ENCODE data around the gene RPS6KA2. TPM values are rescaled to one million over a fixed set of nuclear protein-coding genes. Genes with fewer than 3 reads are reported as not detected.
A peak's percentile ranks its signal among the peaks of the same experiment; 100 is the strongest.

RPS6KA2 gene
- total RNA-seq, 3 donors from 2014 or later, result 23.7 to 124 (median 56.4) TPM

DNA sequence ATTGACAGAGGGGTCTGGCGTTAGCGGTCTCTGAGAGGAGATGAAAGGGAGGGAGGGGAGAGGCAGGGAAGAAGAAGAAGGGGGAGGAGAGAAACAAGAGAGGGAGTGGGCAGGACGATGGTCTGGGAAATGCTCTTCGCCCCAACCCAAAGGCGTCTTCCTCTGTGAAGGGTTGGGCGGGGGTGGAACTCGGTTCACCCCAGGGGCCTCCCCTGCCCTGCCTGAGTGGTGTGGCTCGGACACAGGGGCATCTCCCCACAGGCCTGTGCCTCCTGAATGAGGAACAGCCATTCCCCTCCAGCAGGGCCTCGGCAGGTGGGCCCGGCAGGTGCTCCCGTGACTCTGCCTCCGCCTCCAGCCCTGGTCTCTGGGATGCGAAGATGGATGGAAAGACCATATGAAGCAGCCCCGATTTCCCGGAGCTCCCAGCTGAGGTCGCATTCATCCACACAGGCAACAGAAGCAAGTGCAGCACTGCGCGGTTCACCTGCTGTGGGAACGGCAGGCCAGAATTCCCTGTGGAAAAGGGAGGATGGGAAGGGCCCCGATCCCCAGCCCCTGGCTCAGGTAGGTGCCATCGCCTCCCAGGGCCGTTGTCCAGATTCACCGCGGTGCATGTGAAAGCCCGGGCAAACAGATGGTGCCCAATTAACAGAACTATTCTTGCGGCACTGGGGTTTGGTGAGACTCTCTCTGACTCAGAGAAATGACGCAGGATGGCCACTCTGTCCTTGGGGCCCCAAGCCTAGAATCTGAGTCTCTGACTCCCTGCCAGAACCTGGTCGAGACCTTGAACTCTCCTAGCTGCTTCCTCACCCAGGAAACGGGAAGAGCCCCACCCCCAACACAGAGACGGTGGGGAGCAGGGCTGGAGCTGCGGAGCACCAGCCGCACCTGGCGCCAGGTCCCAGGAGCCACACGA is 29.4 kb upstream of the RPS6KA2 start:
- H3K4me3 ChIP-seq, result no peak overlapping the region
- TF ChIP-seq, protein P1, sequence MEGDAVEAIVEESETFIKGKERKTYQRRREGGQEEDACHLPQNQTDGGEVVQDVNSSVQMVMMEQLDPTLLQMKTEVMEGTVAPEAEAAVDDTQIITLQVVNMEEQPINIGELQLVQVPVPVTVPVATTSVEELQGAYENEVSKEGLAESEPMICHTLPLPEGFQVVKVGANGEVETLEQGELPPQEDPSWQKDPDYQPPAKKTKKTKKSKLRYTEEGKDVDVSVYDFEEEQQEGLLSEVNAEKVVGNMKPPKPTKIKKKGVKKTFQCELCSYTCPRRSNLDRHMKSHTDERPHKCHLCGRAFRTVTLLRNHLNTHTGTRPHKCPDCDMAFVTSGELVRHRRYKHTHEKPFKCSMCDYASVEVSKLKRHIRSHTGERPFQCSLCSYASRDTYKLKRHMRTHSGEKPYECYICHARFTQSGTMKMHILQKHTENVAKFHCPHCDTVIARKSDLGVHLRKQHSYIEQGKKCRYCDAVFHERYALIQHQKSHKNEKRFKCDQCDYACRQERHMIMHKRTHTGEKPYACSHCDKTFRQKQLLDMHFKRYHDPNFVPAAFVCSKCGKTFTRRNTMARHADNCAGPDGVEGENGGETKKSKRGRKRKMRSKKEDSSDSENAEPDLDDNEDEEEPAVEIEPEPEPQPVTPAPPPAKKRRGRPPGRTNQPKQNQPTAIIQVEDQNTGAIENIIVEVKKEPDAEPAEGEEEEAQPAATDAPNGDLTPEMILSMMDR (IDR thresholded peaks at IDR 0.05), result no peak
- TF ChIP-seq POLR2A (IDR thresholded peaks at IDR 0.05), result no peak
- TF ChIP-seq POLR2AphosphoS5 (IDR thresholded peaks at IDR 0.05), result no peak

DNA sequence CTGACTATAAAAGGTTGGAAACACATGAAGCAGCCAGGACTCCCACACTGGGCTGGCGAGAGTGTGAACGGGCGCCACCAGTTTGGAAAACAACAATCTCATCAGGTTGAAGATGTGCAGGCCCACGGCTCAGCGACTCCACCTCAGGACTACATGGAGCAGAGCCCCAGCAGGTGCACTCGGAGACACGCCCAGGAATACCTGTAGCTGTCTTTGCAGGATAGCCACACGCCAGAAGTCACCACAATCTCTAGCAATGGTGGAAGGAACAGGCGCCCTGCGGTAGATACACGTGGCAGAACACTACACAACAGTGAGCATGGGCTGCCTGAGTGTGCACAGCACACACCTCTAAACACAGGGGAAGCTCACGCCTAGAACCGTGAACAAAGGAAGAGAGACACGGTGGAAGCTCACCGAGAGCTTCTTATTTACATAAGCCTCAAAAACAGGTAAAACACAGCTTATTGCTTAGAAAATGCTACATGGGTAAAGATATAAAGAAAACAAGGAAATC is 28.7 kb upstream of the RPS6KA2 start:
- Histone ChIP-seq H3K4me1 (no peaks in the 10 kb centered on the region), H3K36me3 (no peaks in the 10 kb centered on the region), H3K9me3 (no peaks in the 10 kb centered on the region), H3K27ac (no peak overlapping the region), H3K27me3 (peaks cover 0 to 8% of the 10 kb centered on the region in 2 donors), H3K4me3 (no peak overlapping the region)
- intact Hi-C loops (cut with DNase I; ENCODE audit: low total_unique reads), result no loop called here
- no peak for TF ChIP-seq POLR2A (IDR thresholded peaks at IDR 0.05)
- no peak for TF ChIP-seq POLR2AphosphoS5 (IDR thresholded peaks at IDR 0.05)
- TF ChIP-seq, protein P1 (IDR thresholded peaks at IDR 0.05), result no peak
- DNase-seq (ENCODE audit: low spot score in 2 of 2), result no peak

More for the DNA sequence above, 29.4 kb upstream of the RPS6KA2 start:
- DNase-seq (ENCODE audit: low spot score in 2 of 2), result no peak
- Histone ChIP-seq H3K27me3 (peaks cover 0 to 8% of the 10 kb centered on the region in 2 donors), H3K4me1 (no peaks in the 10 kb centered on the region), H3K27ac (no peak overlapping the region), H3K9me3 (no peaks in the 10 kb centered on the region), H3K36me3 (no peaks in the 10 kb centered on the region)
- intact Hi-C loops (cut with DNase I; ENCODE audit: low total_unique reads), result no loop called here

DNA sequence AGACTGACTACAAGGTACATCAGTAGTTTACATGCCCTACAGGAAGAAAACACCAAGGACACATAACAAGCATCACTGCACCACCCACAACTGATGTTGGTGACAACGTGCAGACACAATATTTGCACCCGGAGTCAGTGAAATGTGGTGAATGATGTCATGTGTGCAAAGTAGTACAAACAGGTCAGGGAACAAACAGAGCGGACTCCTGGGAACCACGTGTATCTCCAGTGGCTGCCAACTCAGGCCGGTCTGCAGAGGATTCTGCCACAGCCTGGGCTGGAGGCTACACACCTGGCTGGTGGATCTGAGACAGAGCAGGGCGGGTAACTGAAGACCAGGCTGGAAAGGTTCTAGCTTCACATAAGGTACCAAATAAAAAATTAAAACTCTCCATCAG is 28.2 kb upstream of the RPS6KA2 start:
- Histone ChIP-seq H3K4me3 (no peak overlapping the region), H3K27me3 (peaks cover 0 to 8% of the 10 kb centered on the region in 2 donors), H3K9me3 (no peaks in the 10 kb centered on the region), H3K36me3 (no peaks in the 10 kb centered on the region), H3K4me1 (no peaks in the 10 kb centered on the region), H3K27ac (no peak overlapping the region)
- intact Hi-C loops (cut with DNase I; ENCODE audit: low total_unique reads), result no loop called here
- TF ChIP-seq, protein P1 (IDR thresholded peaks at IDR 0.05), result no peak
- TF ChIP-seq POLR2AphosphoS5 (IDR thresholded peaks at IDR 0.05) (no peak), POLR2A (IDR thresholded peaks at IDR 0.05) (no peak)
- peak; percentile 57 to 79 for DNase-seq (ENCODE audit: low spot score in 2 of 2)

DNA sequence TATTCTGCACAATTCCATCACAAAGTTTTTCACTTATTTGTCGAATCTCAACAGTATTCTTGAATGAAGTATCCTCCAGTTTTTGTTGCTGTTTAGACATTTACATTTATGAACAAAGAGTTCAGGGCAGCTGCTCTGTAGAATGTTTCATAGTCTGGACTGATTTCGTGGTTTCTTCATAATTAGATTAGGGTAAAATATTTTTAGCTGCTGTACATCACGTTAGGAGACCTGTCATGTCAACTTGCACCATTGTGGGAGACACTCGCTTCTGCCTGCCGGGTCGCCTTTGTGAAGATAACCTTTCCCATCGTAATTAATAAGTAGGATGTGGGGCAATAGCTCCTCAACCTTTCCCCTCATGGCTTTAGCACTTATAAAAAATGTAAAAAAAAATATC is 27.5 kb upstream of the RPS6KA2 start:
- Histone ChIP-seq H3K9me3 (no peaks in the 10 kb centered on the region), H3K4me1 (no peaks in the 10 kb centered on the region), H3K4me3 (no peak overlapping the region), H3K27me3 (peaks cover 0 to 8% of the 10 kb centered on the region in 2 donors), H3K36me3 (no peaks in the 10 kb centered on the region), H3K27ac (no peak overlapping the region)
- DNase-seq (ENCODE audit: low spot score in 2 of 2), result no peak
- no peak for TF ChIP-seq POLR2A (IDR thresholded peaks at IDR 0.05)
- TF ChIP-seq, protein P1 (IDR thresholded peaks at IDR 0.05), result no peak
- TF ChIP-seq POLR2AphosphoS5 (IDR thresholded peaks at IDR 0.05), result no peak
- intact Hi-C loops (cut with DNase I; ENCODE audit: low total_unique reads), result no loop called here

DNA sequence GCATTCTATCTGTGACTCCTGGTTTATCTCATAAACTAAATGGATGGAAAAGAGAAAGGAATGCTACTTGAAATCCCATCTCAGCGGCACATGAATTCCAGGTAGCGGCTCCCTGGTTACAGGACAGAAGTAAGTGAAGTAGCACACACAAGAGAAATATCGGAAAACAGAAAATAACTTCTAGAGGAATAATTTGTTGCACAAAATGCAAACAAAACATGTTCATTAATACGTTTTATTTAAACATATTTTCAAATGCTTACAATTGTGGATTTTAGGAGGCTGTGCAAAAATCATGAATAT is 26.5 kb upstream of the RPS6KA2 start:
- Histone ChIP-seq H3K27ac (no peak overlapping the region), H3K4me1 (no peaks in the 10 kb centered on the region), H3K27me3 (peaks cover 0 to 8% of the 10 kb centered on the region in 2 donors), H3K9me3 (no peaks in the 10 kb centered on the region), H3K4me3 (no peak overlapping the region), H3K36me3 (no peaks in the 10 kb centered on the region)
- DNase-seq (ENCODE audit: low spot score in 2 of 2), result no peak
- intact Hi-C loops (cut with DNase I; ENCODE audit: low total_unique reads), result no loop called here
- TF ChIP-seq POLR2A (IDR thresholded peaks at IDR 0.05) (no peak), POLR2AphosphoS5 (IDR thresholded peaks at IDR 0.05) (no peak)
- TF ChIP-seq, protein P1 (IDR thresholded peaks at IDR 0.05), result no peak

Data from breast epithelium (tissue), 4 donors.